HG03521 (cell line): Measurements from ENCODE around the gene KLF18.
"Not testable (repeated sequence)": the region's sequence is repeated elsewhere in the genome, so short reads cannot be mapped to it uniquely, and the experiment has no call there.

ENCODE experiments used
- ATAC-seq: cut with Tn5 transposase; IDR thresholded peaks from one replicate; pipeline ENCODE4 v1.9.1; 2021; ENCODE audit warnings: mild to moderate bottlenecking, moderate library complexity; ENCODE audit not compliant: unreplicated experiment

The KLF18 gene

DNA sequence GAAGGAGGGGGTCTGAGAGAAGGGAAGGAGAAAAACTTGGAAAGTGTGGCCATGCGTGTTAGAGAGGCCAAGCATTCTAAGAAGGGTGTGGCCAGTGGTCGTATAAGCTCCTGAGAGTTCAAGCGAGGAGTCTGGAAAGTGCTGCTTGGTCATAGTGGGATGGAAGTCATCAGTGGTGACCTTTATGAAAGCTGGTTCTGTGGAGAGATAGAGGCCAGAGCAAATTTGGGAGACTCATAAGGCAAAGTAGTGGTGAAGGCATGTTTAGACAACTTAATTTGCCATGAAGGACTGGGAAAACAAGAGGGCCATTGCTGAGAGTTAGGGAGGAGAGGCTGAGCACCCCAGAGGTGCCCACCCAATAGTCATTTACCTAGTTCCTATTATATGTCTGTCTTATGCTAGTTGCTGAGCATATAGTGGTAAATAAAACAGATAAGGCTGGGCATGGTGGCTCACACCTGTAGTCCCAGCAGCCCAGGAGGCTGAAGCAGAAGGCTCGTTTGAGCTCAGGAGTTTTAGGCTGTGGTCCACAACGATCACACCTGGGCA is 21.0 kb downstream of the KLF18 start:
- no peak for ATAC-seq

- no peak for ATAC-seq
Observed at GRCh38 chr1:44119525-44119924, 21.9 kb downstream of the KLF18 start.

DNA sequence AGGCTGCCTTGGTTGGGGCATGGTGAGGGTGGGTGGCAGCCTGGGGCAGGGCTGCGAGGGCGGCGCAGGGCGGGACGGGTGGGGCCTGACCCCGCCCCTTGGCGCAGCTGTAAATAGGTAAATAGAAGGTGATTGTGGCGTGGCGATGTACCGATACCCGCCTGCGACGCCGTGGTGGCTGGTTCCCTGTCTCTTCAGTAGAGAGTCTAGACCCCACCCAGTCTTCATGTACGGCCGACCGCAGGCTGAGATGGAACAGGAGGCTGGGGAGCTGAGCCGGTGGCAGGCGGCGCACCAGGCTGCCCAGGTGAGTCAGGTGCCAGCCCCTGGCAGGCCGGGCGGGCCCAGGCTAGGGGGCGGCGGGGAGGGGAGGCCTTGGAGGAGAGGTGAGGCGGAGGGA is 22.7 kb downstream of the KLF18 start, which contains the start of gene KLF17:
TSS of gene KLF17 (plus strand) at position 140 of the 400 bp plus-strand sequence. CDS start at position 227, 87 bp downstream.
- ATAC-seq = no peak

- ATAC-seq = not testable (repeated sequence)
Observed at GRCh38 chr1:44117272-44117671, 24.2 kb downstream of the KLF18 start.

DNA sequence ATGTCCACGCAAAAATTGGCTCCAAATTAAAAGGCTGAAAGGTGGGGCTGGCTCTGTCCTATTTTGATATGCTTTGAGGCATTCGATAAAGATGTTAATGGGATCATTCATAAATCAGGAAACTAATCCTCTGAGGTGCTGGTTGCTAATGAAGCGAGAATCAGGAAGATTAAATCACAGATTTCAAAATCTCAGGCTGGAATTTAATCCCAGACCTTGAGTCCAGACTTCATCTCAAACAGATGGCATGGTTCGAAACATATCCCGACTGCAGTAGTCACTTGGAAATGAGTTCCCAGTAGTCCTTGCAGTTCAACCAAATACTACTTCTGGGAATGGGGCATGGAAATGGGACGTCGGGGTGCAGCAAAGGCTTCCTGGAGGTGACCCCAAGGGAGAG is 27.3 kb downstream of the KLF18 start:
- no peak for ATAC-seq

GRCh38 chr1:44113095-44113609 is 28.3 kb downstream of the KLF18 start:
- ATAC-seq = no peak

GRCh38 chr1:44112486-44112885 is 28.9 kb downstream of the KLF18 start:
- ATAC-seq = no peak

DNA sequence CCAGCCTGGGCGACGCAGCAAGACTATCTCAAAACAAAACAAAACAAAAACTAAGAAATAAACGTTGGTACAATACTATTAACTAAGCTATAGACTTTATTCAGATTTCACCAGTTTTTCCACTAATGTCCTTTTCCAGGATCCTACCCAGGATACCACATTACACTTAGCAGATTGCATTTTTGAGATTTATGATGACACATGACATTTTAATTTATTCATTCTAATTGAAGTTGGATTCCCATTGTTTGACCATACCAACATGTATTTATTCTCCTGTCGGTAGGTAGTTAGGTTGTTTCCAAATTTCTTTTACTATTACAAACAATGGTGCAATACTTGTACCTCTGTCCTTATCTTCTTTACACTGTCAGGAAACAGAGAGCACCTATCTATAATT is 29.6 kb downstream of the KLF18 start:
- no peak for ATAC-seq

DNA sequence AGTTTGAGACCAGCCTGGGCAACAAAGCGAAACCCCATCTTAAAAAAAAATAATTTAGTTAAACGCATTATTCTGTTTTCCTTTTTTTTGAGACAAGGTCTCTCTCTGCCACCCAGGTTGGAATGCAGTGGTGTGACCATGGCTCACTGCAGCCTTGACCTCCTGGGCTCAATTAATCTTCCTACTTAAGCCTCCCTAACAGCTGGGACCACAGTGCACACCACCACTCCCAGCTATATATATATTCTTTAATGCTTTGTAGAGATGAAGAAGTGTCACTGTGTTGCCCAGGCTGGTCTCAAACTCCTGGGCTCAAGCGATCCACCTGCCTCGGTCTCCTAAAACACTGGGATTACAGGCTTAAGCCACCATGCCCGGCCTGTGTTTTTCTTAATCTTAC is 30.5 kb downstream of the KLF18 start:
- no peak for ATAC-seq

DNA sequence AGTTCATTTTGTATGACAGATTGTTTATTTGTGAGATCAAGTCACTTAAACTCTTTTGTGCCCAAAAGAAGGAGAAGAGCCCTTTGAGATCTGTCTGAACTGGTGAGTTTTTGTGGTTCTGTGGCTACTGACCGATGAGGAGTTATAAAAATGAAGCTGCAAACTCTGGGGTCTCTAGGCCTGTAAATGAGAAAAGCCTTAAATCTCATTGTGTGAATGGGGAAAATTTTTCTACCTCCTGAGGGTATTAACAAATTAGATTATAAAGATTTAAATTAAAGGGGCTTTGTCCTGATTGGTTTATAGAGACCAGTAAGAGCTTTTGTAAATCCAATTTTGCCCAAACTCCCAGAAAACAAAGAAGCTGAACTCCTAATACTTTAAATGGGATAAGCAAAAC is 32.5 kb downstream of the KLF18 start:
- ATAC-seq = no peak

DNA sequence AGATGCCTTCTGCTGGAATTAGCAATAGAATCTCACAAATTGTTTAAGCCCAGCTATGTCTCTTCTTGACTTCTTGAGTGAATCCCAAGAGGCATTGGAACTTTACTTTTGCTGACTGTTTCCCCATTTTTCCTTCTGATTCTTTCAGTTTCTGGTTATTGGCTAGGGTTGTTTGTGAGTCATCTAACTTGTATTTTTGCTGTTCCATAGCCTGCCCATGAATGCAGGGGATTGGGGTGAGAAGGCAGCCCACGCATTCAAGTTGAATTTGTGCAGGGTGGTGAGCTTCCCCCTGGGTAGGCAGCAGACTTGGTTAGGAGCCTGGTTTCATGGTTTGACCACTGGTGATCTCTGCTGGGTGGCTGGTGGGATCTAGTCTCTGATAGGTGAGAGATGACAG is 33.2 kb downstream of the KLF18 start:
- no peak for ATAC-seq

- no peak for ATAC-seq
Observed at GRCh38 chr1:44105810-44106209, 35.6 kb downstream of the KLF18 start.

DNA sequence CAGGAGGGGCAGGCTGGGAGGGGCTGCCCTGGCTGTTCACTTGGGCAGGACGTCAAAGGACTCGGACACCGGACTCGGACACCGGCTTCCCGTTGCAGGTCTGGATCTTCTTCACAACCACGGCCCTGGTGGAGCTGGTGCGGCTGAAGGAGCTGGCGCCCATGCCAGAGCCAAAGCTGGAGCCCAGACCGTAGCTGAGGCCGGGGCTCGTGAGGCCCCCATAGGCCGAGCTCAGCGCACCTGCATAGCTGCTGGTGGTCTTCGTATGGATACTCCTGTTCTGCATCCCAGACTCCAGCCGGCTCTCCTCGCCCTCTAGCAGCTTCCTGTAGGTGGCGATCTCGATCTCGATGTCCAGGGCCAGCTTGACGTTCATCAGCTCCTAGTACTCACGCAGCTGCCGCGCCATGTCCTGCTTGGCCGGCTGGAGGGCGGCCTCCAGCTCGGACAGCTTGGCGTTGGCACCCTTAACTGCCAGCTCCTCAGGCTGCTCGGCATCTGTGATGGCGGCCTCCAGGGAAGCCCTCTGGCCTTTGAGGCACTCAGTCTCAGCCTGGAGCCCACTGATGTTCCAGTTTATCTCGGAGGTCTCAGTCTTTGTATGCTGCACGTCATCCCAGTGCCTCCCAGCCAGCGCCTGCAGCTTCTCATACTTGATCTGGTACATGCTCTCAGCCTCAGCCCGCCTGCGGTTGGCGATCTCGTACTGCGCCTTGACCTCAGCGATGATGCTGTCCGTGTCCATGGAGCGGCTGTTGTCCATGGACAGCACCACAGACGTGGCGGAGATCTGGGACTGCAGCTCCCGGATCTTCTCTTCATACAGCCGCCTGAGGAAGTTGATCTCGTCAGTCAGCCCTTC is 37.9 kb downstream of the KLF18 start:
- ATAC-seq = no peak

- ATAC-seq = no peak
Observed at GRCh38 chr1:44101328-44101727, 40.1 kb downstream of the KLF18 start.

DNA sequence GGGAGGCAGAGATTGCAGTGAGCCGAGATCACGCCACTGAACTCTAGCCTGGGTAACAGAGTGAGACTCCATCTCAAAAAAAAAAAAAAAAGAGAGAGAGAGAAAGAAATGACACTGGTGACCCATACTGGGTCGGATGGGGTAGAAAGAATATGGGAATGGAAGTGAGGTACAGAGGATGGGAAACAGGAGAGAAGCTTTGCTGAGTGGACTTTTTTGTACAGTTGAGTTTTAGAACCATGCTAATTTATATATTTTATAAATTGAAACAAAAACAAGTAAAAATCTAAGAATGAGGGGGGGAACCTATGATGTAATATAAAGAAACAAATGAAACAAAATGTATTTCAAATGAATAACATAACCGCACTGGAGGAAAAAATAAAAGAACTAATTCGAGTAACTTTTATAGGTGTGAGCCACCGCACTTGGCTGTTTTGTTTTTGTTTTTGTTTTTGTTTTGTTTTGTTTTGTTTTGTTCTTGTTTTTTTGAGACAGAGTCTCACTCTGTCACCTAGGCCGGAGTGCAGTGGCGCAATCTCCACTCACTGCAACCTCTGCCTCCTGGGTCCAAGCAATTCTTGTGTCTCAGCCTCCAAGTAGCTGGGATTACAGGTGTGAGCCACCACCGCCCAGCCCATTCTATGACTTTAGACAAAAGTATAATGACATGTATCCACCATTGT is 41.1 kb downstream of the KLF18 start:
- ATAC-seq = no peak

- ATAC-seq = no peak
Observed at GRCh38 chr1:44094047-44094446, 47.4 kb downstream of the KLF18 start.

DNA sequence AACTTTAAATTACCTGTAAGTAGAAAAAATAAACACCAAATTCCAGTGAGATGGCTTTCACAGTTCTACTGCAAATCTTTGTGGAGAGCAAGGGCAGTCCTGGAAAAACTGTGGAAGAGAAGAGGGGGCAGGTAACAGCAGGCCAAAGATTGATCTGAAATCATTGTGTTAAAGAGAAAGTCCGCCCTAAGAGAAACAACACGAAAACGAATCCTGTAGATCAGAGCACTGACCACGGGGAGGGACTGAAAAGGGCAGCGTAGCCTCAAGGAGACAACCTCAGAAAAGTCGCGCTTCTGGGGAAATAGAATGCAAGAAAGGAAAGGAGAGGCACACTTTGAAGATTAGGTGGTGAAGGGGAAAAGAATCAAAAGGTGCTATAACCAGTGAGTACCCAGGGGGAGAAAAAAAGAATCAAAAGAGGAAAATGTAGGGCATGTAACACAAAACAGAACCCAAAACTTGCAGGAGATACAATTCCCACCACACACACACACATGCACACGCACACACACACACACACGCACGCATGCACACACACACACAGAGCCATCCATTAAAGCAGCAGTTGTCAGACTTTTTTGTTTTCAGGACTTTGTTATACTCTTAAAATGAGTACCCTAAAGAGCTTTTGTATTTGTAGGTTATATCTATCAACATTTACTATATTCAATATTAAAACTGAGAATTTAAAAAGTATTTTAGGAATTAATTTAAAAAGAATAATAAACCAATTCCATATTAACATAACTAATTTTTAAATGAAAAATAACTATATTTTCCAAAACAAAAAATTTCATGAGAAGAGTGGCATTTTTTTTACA is 50.8 kb downstream of the KLF18 start:
- no peak for ATAC-seq

GRCh38 chr1:44089371-44090048 is 51.9 kb downstream of the KLF18 start:
- ATAC-seq = no peak
